Brain pericyte (primary cell): ENCODE results near the gene RCOR1.

Experiments used
- DNase-seq: peaks from one replicate; pipeline ENCODE4 v3.0.0-alpha.2; 2012; ENCODE audit warnings: low read depth, low spot score

Gene RCOR1

DNA sequence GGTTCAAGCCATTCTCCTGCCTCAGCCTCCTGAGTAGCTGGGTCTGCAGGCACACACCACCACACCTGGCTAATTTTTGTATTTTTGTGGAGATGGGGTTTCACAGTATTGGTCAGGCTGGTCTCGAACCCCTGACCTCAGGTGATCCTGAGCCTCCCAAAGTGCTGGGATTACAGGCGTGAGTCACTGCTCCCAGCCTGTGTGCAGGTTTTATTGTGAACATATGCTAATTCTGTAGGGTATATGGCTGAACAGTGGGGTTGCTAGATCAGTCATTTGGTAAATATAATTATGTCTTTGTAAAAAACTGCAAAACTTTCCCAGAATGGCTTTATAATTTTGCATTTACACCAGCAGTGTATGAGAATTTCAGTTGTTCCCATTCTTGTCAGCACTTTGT is 85.9 kb downstream of the RCOR1 start:
- DNase-seq: no peak

DNA sequence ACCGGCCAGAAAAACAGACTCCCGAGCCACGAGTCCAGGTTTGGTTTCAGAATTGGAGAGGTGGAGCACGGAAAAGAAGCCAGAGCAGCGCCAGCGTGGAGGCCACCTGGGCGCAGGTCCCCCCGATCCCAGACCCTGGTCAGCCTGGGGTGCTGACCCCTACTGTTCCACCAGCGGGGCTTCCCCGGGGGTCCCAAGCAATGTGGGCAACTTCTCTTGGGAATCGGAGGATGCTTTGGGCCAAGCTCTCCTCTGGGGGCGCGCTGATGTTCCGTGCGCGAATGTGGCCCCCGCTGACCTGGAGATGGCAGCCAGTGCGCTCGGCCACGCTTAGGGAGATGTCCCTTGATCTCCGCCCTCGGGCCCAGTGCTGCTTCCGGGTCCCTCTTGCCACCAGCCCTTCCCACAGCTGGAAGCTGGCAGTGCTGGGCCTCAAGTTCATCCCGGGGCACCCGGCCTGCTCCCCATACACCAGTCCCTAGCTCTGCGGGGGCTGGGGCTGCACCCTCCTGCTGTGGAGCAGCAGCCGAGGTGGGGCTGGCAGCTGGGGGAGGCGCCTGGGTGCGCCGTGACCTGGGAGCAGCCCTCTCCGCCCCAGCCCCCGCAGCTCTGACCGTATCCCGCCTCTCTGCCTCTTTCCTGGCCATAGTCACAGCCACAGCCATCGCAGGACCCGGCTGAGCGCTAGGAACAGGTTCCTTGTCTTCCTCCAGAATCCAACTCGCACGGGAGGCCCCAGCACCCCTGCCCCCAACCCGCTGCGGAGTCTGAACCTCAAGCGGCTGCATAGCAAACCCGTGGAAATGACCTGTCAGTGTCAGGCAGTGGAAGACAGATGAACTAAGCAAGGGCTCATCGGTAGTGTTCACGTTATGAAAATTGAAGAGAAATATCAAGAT is 91.2 kb downstream of the RCOR1 start:
- no peak for DNase-seq

DNA sequence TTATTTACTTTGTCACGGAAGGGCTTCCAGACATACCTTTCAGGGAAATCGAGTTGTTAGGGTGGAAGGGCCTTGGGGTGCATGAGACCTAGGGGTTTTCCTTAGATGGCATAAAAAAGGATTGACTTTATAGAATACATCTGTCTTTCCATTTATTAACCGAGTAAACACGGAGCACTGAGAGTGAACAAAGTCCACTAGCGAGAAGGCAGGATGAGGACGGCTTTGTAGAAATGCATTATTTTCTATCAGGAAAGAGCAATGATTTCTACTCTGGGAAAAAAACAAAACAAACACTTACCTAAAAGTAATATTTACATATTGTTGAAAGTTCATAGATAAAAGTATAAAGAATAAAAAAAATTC is 91.8 kb downstream of the RCOR1 start:
- DNase-seq: no peak

DNA sequence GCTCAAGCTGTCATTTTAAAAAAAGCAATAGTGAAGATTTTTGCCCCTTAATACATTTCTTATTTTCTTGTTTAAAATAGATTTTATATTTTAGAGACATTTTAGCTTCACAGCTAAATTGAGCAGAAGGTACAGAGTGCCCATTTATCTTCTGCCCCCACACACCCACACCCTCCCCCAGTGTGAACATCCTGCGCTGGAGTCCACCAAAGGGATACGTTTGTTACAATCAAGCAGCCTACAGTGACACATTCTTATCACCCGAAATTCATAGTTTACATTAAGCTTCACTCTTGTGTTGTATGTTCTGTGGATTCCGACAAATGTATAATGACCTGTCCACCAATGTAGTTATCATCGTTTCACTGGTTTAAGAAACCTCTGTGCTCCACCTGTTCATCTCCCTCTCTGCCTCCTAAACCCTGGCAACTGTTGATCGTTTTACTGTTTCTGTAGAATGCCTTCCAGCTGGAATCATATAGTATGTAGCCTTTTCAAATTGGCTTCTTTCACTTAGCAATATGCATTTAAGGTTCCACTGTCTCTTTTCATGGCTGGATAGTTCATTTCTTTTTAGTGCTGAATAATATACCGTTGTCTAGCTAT is 93.8 kb downstream of the RCOR1 start:
- no peak for DNase-seq

DNA sequence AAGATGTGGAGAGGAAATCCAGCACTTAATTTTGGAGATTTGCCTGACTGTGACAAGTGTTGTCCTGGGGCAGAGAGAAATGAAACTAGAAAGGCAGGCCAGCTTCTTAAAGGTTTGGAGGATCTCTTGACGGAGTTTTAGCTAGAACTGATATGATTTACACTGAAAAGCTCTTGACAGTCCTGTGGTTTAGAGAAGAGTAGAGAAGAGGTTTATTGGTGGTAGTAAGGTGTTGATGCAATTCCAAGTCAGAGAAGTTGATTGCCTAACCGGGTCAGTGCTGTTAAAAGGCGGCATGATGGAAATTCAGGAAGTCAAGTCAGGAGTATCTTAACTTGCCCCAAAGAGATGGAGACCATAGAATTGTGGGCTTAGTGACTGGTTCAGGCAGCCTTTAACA is 95.8 kb downstream of the RCOR1 start:
- no peak for DNase-seq

DNA sequence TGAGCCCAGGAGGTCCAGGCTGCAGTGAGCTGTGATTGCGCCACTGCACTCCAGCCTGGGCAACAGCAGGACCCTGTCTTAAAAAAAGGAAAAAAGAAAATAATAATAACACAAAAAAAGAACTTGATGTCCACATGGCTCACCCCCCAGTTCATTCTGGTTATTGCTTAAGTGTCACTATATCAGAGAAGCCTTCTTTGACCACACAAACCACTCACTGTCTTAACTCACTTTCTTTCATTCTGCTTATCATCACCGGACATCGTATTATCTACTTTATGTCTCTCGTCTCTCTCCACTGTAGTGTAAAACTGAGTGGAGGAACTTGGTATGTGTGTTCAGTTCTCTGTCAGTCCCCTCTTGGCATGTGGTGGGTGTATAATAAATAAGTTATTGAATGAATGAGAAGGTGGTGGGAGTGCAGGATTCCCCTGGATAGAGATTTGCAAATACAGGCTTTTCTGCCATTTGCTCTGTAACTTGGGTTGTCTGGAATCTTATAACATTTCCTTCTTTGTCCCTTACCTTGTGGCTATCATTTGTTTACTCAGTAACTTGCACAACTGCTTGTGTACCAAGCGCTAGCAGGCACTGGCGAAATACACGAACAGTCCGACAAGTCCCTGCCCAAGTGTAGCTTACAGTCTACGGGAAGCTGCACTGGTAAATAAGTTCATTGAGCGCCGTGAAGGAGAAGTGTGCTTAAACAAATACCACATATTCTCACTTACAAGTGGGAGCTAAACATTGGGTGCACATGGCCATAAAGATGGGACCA is 98.2 kb downstream of the RCOR1 start:
- no peak for DNase-seq

DNA sequence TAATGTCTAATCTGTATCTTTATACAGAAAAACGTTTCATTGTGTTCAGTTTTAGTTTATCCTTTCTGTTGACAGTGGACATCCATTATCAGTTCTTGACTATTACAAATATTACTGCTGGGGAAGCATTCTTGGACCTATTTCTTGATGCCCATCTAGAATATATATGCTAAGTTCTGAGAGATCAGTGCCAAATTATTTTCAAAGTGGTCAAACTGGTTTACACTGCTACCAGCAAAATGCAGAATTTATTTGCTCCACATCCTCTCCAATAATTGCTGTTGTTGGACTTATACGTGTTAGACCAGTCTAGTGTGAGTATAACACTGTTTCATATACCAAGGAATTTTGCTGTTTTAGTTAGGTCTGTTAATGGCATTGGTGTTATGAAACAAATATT is 99.3 kb downstream of the RCOR1 start:
- no peak for DNase-seq

DNA sequence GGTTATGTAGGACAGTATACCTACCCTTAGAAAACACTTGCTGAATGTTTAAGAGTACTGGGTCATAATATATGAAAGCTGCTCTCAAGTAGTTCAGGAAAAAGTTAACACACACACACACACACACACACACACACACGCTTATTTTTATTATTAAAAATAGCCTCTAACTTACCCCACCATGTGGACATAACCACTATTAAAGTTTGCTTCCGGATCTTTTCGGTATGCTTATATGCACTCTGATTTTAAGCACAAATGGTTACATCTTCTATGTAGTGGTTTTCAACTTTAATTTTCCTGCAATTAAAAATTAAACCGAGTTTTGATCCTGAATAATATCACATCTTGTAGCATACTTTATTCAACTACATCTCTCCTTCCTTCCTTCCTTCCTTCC is 99.9 kb downstream of the RCOR1 start:
- no peak for DNase-seq

DNA sequence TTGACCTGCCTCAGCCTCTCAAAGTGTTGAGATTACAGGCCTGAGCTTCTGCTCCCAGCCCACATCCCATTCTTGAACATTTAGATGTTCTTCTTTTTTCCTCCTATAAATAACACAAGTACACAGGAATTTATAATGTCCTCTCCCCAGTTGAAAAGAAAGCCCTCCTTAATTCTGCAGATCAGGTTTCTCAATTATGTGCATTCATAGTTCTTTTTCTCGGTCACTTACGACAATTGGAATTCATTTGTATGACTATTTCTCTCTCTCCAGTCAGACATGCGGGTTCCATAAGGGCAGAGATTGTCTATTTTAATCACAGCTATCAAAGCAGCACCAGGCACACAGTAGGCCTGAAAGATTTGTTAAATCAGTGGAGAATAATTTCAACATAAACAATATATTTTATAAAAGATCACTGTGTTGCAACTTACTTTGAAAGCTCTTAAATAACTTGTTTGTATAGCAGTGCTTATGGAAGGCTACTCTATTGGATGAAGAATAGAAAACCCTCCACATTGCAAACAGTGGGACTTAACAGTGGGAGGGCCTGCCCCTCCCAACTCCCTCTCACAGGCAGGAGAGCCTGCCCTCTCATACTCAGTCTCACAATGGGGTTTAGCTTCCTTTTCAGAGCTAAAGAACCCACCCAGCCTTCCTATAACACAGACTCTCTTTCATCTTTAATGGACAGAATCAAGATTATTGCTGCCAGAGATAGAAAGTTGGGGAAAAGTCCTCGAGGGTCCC is 100.7 kb downstream of the RCOR1 start:
- DNase-seq: no peak

DNA sequence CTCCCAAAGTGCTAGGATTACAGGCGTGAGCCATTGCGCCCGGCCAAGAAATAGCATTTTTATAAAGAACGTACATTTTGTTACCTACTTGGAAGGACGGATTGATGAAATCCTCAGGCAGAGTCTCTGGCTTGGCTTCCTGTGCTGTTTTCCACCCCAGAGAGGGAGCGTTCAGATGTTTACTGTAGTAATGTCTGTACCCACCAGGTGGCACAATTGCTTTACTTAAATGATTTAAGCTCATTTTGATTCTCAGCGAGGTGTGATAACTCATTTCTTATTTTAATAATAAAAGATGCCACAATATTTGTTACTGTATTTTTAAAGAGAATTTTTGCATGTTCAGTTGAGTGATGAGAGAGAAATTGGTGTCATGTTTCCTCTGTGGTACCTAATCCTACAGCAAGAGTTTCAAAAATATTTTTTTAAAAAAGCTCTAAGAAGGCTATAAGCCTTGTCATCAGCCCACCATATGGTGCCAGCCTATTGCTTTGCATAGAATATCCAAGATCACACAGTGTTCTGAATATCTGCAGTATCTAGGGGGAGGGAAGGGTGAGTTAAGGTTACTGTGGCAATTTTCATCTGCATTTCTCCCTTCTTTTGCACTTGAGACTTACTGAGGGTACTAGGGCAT is 102.2 kb downstream of the RCOR1 start:
- peak; percentile 25 for DNase-seq

DNA sequence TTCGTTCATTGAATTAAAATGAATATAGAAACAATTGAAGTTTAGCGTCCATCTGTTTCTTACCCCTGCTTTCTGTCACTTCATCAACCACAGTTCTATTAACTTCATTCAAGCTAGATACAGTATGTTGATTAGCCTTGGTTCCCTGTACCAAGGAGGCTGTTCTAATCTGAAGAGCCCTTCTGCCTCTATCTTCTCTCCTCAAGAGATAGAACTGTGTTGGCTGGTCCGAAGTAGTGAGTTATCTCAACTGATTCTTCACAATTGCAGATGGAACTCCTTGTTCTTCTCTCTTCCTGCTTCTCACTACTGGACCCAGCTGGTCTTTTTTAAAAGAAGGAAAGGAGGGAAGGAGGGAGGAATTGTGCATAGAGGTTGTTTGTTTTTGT is 102.7 kb downstream of the RCOR1 start:
- DNase-seq: no peak

DNA sequence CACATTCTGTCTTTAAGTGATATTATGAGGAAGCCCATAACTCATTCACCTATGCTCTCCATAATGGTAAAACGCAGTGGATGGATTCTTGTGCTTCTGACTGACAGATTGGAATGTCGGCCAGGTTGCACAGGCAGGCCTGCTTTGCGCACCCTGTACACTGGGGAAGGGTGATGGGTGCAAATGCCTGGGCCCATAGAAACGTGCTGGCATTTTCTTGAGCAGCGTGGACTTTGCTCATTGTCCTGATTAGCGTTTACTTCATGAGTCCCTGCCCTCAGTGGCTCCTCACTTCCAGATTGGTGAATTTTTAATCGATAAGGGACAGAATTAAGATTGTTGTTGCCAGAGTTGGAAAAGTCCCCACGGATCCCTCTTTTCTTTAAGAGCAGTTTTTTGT is 103.9 kb downstream of the RCOR1 start:
- no peak for DNase-seq

DNA sequence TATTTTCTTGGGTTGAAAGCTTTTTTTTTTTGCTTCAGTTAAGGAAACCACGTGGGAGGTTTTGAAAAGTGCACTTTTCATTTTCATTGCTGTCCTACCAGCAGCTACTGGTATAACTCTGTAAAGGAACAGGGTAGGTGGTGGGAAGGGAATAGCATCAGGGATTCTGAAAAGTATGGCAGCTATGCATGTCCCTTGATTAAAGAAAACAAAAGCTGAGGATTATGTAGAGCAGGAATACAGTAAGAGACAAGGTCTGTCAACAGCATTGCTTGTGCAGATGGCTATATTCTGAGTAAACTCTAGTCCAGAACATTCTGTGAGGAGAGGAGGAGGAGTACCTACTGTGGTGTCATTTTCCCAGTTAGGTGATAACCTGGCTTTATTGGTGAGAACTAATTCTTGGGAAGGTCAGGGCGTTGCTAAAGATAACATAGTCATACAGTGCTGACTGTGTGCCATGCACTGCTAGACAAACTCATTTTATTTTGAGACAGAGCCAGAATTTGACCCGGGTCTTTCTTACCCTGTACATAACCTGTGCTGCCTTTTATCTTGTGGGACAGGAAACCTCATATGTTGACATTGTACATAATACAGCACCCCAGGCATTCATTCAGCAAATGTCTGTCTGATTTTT is 104.5 kb downstream of the RCOR1 start:
- DNase-seq: no peak

DNA sequence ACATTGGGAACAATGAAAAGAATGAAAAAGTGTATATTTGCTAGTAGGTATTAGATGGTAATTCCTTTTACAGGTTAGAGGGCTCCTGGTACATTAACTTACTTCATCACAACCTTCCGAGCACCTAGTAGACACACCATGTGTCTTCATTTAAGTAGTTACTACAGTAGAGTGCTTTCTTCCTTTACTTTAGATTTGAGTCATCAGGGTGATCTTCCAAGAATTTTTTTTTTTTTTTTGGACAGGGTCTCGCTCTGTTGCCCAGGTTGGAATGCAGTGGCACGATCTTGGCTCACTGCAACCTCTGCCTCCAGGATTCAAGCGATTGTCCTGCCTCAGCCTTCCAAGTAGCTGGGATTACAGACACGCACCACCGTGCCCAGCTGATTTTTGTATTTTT is 105.1 kb downstream of the RCOR1 start:
- no peak for DNase-seq

DNA sequence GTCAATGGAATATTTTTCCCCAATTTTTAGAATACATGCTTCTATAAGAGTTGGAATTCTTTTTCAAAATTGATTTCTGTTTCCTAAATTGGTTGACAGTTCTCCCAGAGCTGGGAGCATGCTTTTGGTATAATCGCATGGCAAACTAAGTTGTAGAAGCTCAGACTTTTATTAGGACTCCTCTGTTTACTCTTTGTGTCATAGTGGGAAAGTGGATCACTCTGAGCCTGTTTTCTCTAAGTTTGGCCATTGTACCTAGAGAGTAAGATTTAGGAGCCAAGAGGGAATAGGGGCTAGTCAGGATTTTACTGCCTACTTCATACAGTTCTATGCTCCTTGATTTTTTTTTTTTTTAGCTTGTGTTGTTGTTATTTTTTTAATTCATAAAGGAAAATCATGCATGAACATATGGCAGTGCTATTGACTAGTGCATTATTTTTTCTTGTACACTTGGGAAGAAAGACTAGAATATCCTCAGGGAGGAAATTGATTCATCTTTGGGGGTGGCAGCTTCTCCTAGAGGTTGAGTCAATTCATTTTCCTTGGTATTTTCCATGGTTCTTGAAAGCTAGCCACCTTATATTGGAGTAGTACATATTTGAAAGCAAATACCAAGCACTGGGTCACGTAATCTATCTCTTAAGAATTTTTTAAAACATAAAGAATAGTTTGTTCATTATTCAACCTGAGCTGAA is 107.1 kb downstream of the RCOR1 start:
- no peak for DNase-seq

DNA sequence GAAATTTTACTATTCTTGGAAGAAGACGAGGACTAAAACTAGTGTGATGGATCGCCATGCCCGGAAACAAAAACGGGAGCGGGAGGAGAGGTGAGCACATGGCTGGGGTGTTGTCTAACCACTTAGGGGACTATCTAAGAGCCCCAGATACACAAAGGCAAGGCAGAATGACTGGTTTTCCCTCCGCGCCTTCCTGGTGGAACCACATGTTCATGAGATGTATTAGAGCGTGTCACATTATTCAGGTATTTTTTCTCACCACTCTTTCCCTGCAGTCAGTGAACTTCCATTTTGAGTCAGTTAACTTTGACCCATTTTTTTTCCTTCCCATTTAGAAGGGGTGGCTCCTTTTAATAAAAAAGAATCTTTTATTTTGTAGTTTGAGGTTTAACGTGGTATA is 116.0 kb downstream of the RCOR1 start:
- DNase-seq: no peak

DNA sequence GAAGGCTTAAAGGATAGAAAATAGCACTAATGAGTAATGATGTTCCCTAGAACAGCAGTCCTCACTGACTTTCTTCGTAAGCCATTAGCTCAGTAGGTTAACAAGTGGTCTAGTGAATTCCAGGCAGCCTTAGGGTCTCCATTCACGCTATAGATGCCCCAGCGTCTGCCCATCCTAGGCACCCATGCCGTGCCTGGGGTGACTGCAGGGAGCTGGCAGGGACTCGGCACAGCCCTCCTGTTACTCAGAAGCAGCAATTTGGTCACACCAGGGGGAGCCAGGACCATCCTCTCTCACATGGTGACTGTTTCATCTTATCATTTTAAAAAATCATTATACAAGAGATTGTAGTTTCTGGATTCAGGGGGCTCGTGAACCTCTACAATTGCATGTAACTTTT is 118.8 kb downstream of the RCOR1 start:
- DNase-seq: no peak

DNA sequence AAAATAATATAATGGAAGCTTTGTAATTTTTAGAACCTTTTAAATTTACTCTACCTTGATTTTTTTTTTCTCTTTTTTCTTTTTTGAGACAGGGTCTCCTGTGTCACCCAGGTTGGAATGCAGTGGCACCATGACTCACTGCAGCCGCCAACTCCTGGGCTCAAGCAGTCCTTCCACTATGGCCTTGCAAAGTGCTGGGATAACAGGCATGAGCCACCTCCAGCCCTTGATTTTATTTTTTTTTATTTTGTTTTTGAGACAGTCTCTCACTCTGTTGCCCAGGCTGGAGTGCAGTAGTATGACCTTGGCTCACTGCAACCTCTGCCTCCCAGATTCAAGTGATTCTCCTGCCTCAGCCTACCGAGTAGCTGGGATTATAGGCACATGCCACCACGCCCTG is 119.5 kb downstream of the RCOR1 start:
- DNase-seq: no peak

DNA sequence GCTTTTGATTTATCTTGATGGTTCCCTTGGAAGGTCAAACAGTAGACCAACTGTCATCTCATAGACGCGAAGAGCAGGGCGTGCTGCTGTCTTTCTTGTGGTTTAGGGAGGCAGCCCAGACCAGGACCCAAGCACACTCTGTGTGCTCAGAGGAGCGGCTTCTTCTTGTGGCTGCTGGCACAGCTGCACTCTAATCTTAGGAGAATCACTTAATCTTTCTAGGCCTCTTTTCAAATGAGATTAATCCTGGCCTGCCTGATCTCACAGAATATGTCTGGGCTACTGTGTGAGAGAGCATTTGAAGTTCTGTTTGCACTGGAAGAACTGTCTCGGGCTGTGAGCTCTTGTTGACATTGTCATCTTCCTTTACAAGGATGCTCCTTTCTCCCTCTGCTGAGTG is 124.8 kb downstream of the RCOR1 start:
- DNase-seq: no peak

DNA sequence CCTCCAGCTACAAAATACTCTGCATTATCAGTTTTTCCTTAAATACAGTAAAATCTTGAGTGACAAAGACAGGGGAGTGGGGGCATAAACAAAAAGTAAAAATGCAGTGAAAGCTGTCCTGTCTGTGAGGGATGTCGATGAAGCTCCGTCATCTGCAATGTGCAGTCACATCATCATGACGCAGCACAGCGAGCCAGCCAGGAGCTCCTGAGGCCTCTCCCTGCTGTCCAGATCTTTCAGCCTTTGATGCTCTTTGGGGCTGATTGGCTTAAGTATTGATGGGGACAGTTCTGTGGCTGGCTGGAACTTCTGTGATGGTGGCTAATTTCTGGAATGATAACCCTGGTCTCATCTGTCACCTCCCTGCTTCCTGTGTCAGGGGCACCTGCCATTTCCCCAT is 130.2 kb downstream of the RCOR1 start:
- no peak for DNase-seq
